GM19438 (cell line): ENCODE measurements around the gene LEPROT.
"Not testable (repeated sequence)": the region's sequence is repeated elsewhere in the genome, so short reads cannot be mapped to it uniquely, and the experiment has no call there.

Experiments used
- ATAC-seq: cut with Tn5 transposase; IDR thresholded peaks from one replicate; pipeline ENCODE4 v1.9.1; 2021; ENCODE audit warnings: low read depth; ENCODE audit not compliant: unreplicated experiment

Gene LEPROT

GRCh38 chr1:65434760-65435159 is 14.3 kb downstream of the LEPROT start:
- no peak for ATAC-seq

- ATAC-seq: no peak
Measured at GRCh38 chr1:65435987-65436386, 15.5 kb downstream of the LEPROT start.

- no peak for ATAC-seq
Measured at GRCh38 chr1:65437616-65438015, 17.1 kb downstream of the LEPROT start.

- no peak for ATAC-seq
Measured at GRCh38 chr1:65440322-65440900, 19.9 kb downstream of the LEPROT start.

- no peak for ATAC-seq
Measured at GRCh38 chr1:65440915-65441314, 20.4 kb downstream of the LEPROT start.

GRCh38 chr1:65441464-65441863 is 21.0 kb downstream of the LEPROT start:
- no peak for ATAC-seq

- no peak for ATAC-seq
Measured at GRCh38 chr1:65442442-65442841, 22.0 kb downstream of the LEPROT start.

GRCh38 chr1:65443647-65444046 is 23.2 kb downstream of the LEPROT start:
- ATAC-seq: no peak

- no peak for ATAC-seq
Measured at GRCh38 chr1:65444128-65444640, 23.7 kb downstream of the LEPROT start.

- no peak for ATAC-seq
Measured at GRCh38 chr1:65445837-65446236, 25.4 kb downstream of the LEPROT start.

GRCh38 chr1:65449214-65449823 is 28.9 kb downstream of the LEPROT start:
- no peak for ATAC-seq

GRCh38 chr1:65455678-65456077 is 35.2 kb downstream of the LEPROT start:
- ATAC-seq: not testable (repeated sequence)

GRCh38 chr1:65456481-65456880 is 36.0 kb downstream of the LEPROT start:
- ATAC-seq: no peak

GRCh38 chr1:65457868-65458267 is 37.4 kb downstream of the LEPROT start:
- no peak for ATAC-seq

- peak; percentile 18 for ATAC-seq
Measured at GRCh38 chr1:65458730-65459396, 38.4 kb downstream of the LEPROT start.

GRCh38 chr1:65459397-65459768 is 38.9 kb downstream of the LEPROT start:
- peak; percentile 64 for ATAC-seq

- ATAC-seq: not testable (repeated sequence)
Measured at GRCh38 chr1:65465837-65466236, 45.4 kb downstream of the LEPROT start.

- ATAC-seq: no peak
Measured at GRCh38 chr1:65467536-65467935, 47.1 kb downstream of the LEPROT start.

GRCh38 chr1:65469126-65469888 is 48.8 kb downstream of the LEPROT start:
- ATAC-seq: no peak

- no peak for ATAC-seq
Measured at GRCh38 chr1:65469889-65470340, 49.4 kb downstream of the LEPROT start.

GRCh38 chr1:65470766-65471165 is 50.3 kb downstream of the LEPROT start:
- ATAC-seq: no peak
